CD14-positive monocyte (primary cell): ENCODE data around the gene ARMH1. TPM values are rescaled to one million over a fixed set of nuclear protein-coding genes. Genes with fewer than 3 reads are reported as not detected.

Experiments used
- DNase-seq, 3 donors: peaks; one replicate each; pipeline ENCODE4 v3.0.0-alpha.2; 2011 to 2022
- H2AFZ ChIP-seq: 2 replicates; pipeline ENCODE4 v1.6.0; 2012; ENCODE audit warnings: mild to moderate bottlenecking, low read depth, low read length, inconsistent platforms; ENCODE audit not compliant: insufficient read depth, poor library complexity, severe bottlenecking
- H3K27ac ChIP-seq, 2 donors: 1 replicate in 1 of 2; 2 replicates in 1 of 2; pipeline ENCODE4 v1.5.1; 2012 to 2013; ENCODE audit warnings: low read length in 2 of 2, control low read depth in 1 of 2, inconsistent platforms in 1 of 2, low read depth in 1 of 2, mild to moderate bottlenecking in 1 of 2
- H3K27me3 ChIP-seq, 2 donors: one replicate each; pipeline versions ENCODE4 v1.6.0 to v1.6.1; 2011 to 2013; ENCODE audit warnings: low read length in 2 of 2; ENCODE audit not compliant: control insufficient read depth in 2 of 2, insufficient read depth in 2 of 2
- H3K36me3 ChIP-seq, 2 donors: replicated peaks in 1 of 2; 1 replicate in 1 of 2; 2 replicates in 1 of 2; pipeline versions ENCODE4 v1.5.1 to v1.6.1; 2012 to 2013; ENCODE audit warnings: low read length in 2 of 2, control low read depth in 1 of 2, inconsistent platforms in 1 of 2, mild to moderate bottlenecking in 1 of 2; ENCODE audit not compliant: insufficient read depth in 2 of 2, control insufficient read depth in 1 of 2
- H3K4me1 ChIP-seq, 2 donors: 1 replicate in 1 of 2; 2 replicates in 1 of 2; pipeline versions ENCODE4 v1.5.1 to v1.6.1; 2012 to 2013; ENCODE audit warnings: low read length in 2 of 2, control low read depth in 1 of 2, inconsistent platforms in 1 of 2, mild to moderate bottlenecking in 1 of 2, moderate library complexity in 1 of 2; ENCODE audit not compliant: insufficient read depth in 2 of 2, control insufficient read depth in 1 of 2
- H3K4me2 ChIP-seq: replicated peaks from 2 replicates; pipeline ENCODE3; 2012; ENCODE audit warnings: low read length, moderate library complexity, mild to moderate bottlenecking; ENCODE audit not compliant: poor library complexity, severe bottlenecking; ENCODE audit errors: extremely low read depth
- H3K4me3 ChIP-seq, 3 experiments: fragments of 200-600 bp in 1 of 3; sonication (generic) in 1 of 3; replicated peaks in 1 of 3; 1 replicate in 2 of 3; 2 replicates in 1 of 3; pipeline ENCODE4 v1.5.1; 2011 to 2013; ENCODE audit warnings: low read length in 3 of 3, mild to moderate bottlenecking in 3 of 3, control low read depth in 2 of 3, low read depth in 2 of 3, inconsistent platforms in 1 of 3, moderate library complexity in 1 of 3
- H3K79me2 ChIP-seq: 2 replicates; pipeline ENCODE4 v1.6.0; 2012; ENCODE audit warnings: mild to moderate bottlenecking, control low read depth, inconsistent platforms, low read length, moderate library complexity; ENCODE audit not compliant: insufficient read depth
- H3K9ac ChIP-seq: 2 replicates; pipeline ENCODE4 v1.6.0; 2017; ENCODE audit warnings: low read length, mild to moderate bottlenecking; ENCODE audit not compliant: insufficient read depth, poor library complexity, severe bottlenecking
- H3K9me3 ChIP-seq, 2 donors: replicated peaks in 1 of 2; 1 replicate in 1 of 2; 2 replicates in 1 of 2; pipeline versions ENCODE4 v1.5.1 to v1.6.1; 2012 to 2013; ENCODE audit warnings: low read length in 2 of 2, control low read depth in 1 of 2; ENCODE audit not compliant: control insufficient read depth in 1 of 2, insufficient read depth in 1 of 2
- H4K20me1 ChIP-seq: 2 replicates; pipeline ENCODE4 v1.6.0; 2012; ENCODE audit warnings: mild to moderate bottlenecking, low read length, control low read depth, moderate library complexity; ENCODE audit not compliant: insufficient read depth
- H3K27ac Mint-ChIP-seq, 7 donors: one replicate each; pipeline ENCODE4 v1.8.0; 2020; ENCODE audit warnings: mild to moderate bottlenecking in 7 of 7, mixed read lengths in 7 of 7, moderate library complexity in 6 of 7, inconsistent platforms in 2 of 7
- H3K27me3 Mint-ChIP-seq, 3 donors: one replicate each; pipeline ENCODE4 v1.8.0; 2021 to 2022; ENCODE audit warnings: low read depth in 3 of 3, mild to moderate bottlenecking in 3 of 3, mixed read lengths in 3 of 3, moderate library complexity in 3 of 3, inconsistent platforms in 1 of 3
- H3K36me3 Mint-ChIP-seq, 2 donors: one replicate each; pipeline ENCODE4 v1.8.0; 2020; ENCODE audit warnings: mixed read lengths in 2 of 2, inconsistent platforms in 1 of 2, mild to moderate bottlenecking in 1 of 2
- H3K4me1 Mint-ChIP-seq: one replicate; pipeline ENCODE4 v1.8.0; 2020; ENCODE audit warnings: mild to moderate bottlenecking, mixed read lengths
- H3K4me3 Mint-ChIP-seq, 2 donors: one replicate each; pipeline ENCODE4 v1.8.0; 2020; ENCODE audit warnings: mild to moderate bottlenecking in 2 of 2, mixed read lengths in 2 of 2, moderate library complexity in 1 of 2
- H3K9me3 Mint-ChIP-seq, 7 donors: one replicate each; pipeline ENCODE4 v1.8.0; 2020 to 2022; ENCODE audit warnings: mixed read lengths in 7 of 7, mild to moderate bottlenecking in 6 of 7, moderate library complexity in 6 of 7, inconsistent platforms in 2 of 7
- WGBS: methylation state at CpG from one replicate; pipeline ENCODE4 v1.1.5; 2013; ENCODE audit warnings: missing lambda C conversion rate; ENCODE audit not compliant: insufficient coverage; 5-methylcytosine and 5-hydroxymethylcytosine counted together
- intact Hi-C, 2 donors: fragments of 100-400 bp; cut with micrococcal nuclease; formaldehyde crosslinking; loops; one replicate each; pipeline versions ENCODE4 v1.15.0 to v1.15.1; 2023
- polyA plus RNA-seq, 3 donors: library from polyadenylated mRNA; depleted of rRNA in 1 of 3; unstranded in 2 of 3; stranded (reverse) in 1 of 3; fragments of 300-500 nt in 2 of 3; fragments of >200 nt in 1 of 3; fragmentation: Illumina TruSeq in 2 of 3; gene quantifications; 1 replicate in 2 of 3; 2 replicates in 1 of 3; pipeline ENCODE4 v1.2.3, GENCODE V29; 2012 to 2021
- TF ChIP-seq, protein P1 (sequence below): fragments of 200-600 bp; IDR thresholded peaks from one replicate; pipeline ENCODE4 v1.8.0; 2022; ENCODE audit warnings: antibody characterized with exemption, mild to moderate bottlenecking

The ARMH1 gene
- polyA plus RNA-seq, 3 donors = 14.7 to 209 (median 15.8) TPM

DNA sequence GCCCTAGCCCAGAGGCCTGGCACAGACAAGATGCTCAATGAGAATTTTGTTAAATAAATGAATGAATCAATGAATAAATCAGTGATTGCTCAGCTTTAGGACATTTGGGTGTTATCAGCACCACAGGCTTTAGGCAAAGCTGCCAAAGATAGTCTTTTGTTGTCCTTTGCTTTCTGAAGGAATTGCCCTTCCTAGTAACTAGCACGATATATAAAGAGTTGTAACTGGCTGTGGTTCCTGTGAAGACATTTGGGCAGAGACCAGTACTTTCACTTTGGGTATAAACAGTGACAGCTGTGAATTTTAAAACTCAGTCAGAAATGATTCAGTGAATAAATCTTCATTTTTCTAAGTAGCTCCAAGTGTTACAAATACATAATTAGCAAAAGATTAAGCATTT is 43.1 kb downstream of the ARMH1 start:
- intact Hi-C loops = no loop called here
- no peak overlapping the region for H3K9ac ChIP-seq
- Mint-ChIP-seq H3K27me3 (peaks cover 4 to 12% (median 4%) of the 10 kb centered on the region in 3 donors), H3K36me3 (no peaks in the 10 kb centered on the region), H3K9me3 (peaks cover 0 to 2% (median 0%) of the 10 kb centered on the region in 7 donors), H3K27ac (no peak overlapping the region), H3K4me1 (peaks cover 45% of the 10 kb centered on the region), H3K4me3 (no peak overlapping the region)
- no peaks in the 10 kb centered on the region for H3K79me2 ChIP-seq
- no peak overlapping the region for H2AFZ ChIP-seq
- no peak overlapping the region for H3K4me2 ChIP-seq
- H3K4me3 ChIP-seq = no peak overlapping the region
- no peaks in the 10 kb centered on the region for H3K36me3 ChIP-seq
- peaks cover 24 to 40% of the 10 kb centered on the region in 2 donors for H3K4me1 ChIP-seq
- no peak overlapping the region for H3K27ac ChIP-seq
- H3K27me3 ChIP-seq = no peaks in the 10 kb centered on the region
- TF ChIP-seq, protein P1, sequence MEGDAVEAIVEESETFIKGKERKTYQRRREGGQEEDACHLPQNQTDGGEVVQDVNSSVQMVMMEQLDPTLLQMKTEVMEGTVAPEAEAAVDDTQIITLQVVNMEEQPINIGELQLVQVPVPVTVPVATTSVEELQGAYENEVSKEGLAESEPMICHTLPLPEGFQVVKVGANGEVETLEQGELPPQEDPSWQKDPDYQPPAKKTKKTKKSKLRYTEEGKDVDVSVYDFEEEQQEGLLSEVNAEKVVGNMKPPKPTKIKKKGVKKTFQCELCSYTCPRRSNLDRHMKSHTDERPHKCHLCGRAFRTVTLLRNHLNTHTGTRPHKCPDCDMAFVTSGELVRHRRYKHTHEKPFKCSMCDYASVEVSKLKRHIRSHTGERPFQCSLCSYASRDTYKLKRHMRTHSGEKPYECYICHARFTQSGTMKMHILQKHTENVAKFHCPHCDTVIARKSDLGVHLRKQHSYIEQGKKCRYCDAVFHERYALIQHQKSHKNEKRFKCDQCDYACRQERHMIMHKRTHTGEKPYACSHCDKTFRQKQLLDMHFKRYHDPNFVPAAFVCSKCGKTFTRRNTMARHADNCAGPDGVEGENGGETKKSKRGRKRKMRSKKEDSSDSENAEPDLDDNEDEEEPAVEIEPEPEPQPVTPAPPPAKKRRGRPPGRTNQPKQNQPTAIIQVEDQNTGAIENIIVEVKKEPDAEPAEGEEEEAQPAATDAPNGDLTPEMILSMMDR = no peak
- no peaks in the 10 kb centered on the region for H3K9me3 ChIP-seq
- no peaks in the 10 kb centered on the region for H4K20me1 ChIP-seq
- no peak for DNase-seq
- no CpG with 5 or more reads among the region's 1 CpG for WGBS

GRCh38 chr1:44718091-44718490 is 43.6 kb downstream of the ARMH1 start:
- TF ChIP-seq, protein P1 = no peak
- Mint-ChIP-seq H3K4me3 (no peak overlapping the region), H3K9me3 (peaks cover 0 to 2% (median 0%) of the 10 kb centered on the region in 7 donors), H3K27ac (no peak overlapping the region), H3K36me3 (no peaks in the 10 kb centered on the region), H3K27me3 (peaks cover 4 to 9% (median 4%) of the 10 kb centered on the region in 3 donors), H3K4me1 (peaks cover 48% of the 10 kb centered on the region)
- H2AFZ ChIP-seq = no peak overlapping the region
- no peak overlapping the region for H3K27ac ChIP-seq
- no peaks in the 10 kb centered on the region for H3K36me3 ChIP-seq
- DNase-seq = no peak
- H3K79me2 ChIP-seq = no peaks in the 10 kb centered on the region
- intact Hi-C loops = no loop called here
- H3K4me2 ChIP-seq = no peak overlapping the region
- 100% methylated on average over 6 of the region's 6 CpGs for WGBS
- H3K9ac ChIP-seq = no peak overlapping the region
- H3K27me3 ChIP-seq = no peaks in the 10 kb centered on the region
- H3K9me3 ChIP-seq = no peaks in the 10 kb centered on the region
- H3K4me1 ChIP-seq = peaks cover 28 to 45% of the 10 kb centered on the region in 2 donors
- no peaks in the 10 kb centered on the region for H4K20me1 ChIP-seq
- H3K4me3 ChIP-seq = no peak overlapping the region
